GM04504 (cell line): ENCODE data around the gene CBFA2T3.

ENCODE experiments used
- DNase-seq: peaks from one replicate; pipeline ENCODE4 v3.0.0-alpha.2; 2012; ENCODE audit warnings: low read depth

CBFA2T3 gene

DNA sequence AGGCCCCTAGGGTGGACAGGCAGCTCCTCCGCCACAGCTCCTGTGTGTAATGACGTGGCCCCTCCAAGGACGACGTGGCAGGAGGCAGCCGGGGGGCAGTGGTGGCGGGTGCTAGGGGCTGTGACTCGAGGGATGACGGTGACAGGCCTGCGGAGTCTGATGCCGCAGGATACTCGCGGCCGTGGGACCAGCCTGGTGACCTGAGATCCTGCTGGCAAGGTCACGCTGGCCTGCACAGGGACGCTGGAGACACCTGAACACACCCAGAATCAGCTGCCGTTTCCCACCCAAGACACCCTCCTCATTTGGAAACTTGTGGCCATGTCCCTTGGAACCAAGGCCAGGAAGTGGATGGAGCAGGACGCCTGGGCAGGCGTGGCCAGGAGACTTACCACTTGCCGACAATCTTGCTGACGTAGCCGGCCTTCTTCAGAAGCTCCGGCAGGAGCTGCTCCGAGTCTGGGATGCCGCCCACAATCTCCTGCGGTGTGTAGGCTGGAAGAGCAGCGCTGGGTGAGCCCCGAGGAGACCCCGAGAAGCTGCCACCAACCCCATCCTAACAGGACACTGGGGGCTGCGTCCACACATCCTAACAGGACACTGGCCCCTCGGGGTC, 136.3 kb downstream of the CBFA2T3 start:
- no peak for DNase-seq

DNA sequence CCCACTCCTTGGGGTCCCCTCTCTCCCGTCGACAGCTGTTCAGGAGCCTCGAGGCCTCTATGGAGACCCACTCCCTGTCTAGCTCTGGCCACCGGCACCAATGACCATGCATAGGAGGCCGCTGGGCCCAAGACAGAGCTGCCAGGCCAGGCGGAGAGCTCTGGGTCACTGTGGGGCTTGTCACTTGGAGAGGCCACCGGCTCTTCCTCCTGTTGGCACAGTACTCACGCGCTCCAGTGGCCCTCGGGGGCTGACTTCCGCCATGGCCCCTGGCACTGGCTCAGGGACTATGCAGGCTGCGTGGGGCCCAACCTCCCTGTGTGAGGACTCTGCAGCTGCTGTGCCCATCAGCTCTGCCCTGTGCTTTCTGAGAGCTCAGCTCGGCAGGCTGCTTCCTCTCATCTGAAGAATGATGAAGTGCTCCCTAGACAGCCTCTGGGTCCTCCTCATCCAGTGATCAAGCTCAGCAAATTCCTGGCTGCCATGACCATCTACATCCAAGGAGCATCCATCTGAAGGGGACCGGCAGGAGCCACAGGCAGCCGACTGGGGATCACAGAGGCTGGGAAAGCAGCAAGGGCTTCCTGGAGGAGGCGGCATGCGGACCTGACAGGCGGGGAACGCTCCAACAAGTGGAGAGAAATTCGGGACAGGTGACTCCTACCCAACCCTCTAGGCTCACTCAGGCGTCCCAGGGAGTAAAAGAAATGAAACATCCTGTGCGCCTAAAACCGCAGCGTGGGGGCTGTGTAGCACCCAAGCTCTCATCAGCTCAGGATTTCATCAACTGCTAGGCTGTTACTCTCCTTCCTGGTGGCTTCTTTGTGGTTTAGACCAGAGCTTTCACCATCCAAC, 137.0 kb downstream of the CBFA2T3 start:
- DNase-seq = no peak

GRCh38 chr16:88839026-88839529, 137.9 kb downstream of the CBFA2T3 start:
- no peak for DNase-seq

GRCh38 chr16:88838566-88838965, 138.4 kb downstream of the CBFA2T3 start:
- DNase-seq = no peak

- DNase-seq = no peak
Observed at GRCh38 chr16:88837806-88838205, 139.2 kb downstream of the CBFA2T3 start.

- DNase-seq = no peak
Observed at GRCh38 chr16:88836791-88837190, 140.2 kb downstream of the CBFA2T3 start.

GRCh38 chr16:88835818-88836217, 141.2 kb downstream of the CBFA2T3 start:
- DNase-seq = no peak

GRCh38 chr16:88835383-88835782, 141.6 kb downstream of the CBFA2T3 start:
- DNase-seq = no peak

DNA sequence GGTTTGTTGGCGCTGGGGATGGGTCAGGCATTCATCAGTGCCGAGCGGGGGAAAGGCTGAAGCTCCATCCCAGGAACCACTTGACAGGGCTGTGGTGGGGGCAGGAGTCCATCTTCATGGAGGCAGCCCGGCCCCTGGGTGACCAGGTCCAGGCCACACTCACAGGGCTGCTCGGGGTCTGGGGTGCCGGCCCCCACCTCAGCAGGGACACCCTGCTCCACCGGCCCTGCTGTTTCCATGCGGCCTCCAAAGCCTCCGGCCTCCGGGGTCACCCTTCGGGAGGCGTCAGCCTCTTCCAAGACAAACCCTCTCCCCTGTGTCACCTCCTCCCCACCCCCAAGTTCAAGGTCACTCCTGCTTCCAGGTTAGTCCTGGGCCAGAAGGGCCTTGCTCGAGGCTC, 142.3 kb downstream of the CBFA2T3 start:
- DNase-seq = no peak

- no peak for DNase-seq
Observed at GRCh38 chr16:88833086-88833485, 143.9 kb downstream of the CBFA2T3 start.

DNA sequence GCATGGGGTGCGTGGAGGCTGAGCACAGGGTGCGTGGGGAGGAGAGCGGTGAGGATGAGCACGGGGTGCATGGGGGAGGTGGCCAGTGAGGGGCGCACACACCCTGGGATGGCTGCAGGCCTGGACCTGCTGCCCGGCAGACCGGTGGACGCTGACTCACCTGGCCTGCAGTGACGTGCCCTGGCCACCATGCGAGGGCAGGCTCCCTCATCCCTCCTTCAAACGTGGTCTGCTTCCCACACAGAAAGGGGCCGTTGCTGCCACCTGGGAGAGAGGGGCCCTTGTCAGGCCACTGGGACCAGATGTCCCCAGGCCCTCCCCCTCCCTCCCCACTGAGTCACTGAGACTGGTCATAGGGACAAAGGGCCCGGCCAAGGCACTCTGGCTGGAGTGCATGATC, 145.2 kb downstream of the CBFA2T3 start:
- DNase-seq = no peak

- DNase-seq = no peak
Observed at GRCh38 chr16:88830783-88831182, 146.2 kb downstream of the CBFA2T3 start.

DNA sequence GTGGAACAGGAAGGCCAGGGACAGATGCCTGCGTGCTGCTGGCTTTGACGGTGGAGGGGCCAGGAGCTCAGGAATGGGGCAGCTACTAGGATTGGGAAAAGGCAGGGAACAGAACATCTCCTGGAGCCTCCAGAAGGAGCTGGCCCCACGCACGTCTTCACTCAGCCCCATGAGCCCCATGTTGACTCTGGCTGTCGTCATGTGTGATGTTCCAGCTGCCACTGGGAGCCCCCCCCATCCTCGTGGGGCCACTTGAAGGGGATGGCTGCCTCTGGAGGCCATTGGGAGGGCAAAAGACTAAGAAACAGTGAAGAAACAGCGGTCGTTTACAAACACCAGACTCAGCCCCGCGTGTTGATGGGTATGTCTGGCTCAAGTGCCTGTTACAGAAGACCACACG, 146.7 kb downstream of the CBFA2T3 start:
- no peak for DNase-seq

DNA sequence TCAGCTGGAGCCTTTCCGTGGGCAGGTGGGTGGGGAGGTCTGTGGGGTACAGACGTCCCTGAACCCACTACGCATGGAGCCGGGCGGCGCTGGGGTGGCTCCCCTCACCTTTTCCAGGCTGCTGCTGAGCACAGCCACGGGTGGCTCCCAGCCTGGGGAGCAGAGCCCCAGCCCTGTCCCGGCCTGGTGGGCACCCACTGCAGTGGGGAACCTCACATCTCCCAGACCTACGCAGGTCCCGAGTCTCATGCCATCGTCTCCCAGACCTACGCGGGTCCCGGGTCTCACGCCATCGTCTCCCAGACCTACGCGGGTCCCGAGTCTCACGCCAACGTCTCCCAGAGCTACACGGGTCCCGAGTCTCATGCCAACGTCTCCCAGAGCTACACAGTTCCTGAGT, 148.3 kb downstream of the CBFA2T3 start:
- DNase-seq = no peak

DNA sequence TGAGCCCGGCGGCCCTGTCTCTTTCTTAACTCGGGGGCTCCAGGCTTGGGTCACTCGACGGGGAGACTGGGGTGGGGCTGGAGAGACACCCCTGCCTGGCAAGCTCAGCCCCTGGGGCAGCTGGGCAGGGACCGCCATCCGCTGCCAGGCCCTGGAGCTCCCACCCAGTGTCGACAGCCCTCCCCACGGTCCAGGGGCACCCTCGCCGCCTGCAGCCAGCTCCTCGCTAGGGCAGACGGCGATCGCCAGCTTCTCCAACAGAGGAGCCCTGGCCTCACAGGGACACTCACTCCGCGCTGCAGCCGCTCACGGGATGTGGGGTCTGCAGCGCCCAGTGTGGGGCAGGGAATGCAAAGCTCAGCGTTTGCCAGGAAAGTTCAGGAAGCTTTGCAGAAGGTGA, 149.3 kb downstream of the CBFA2T3 start:
- no peak for DNase-seq

- DNase-seq = no peak
Observed at GRCh38 chr16:88826070-88826840, 150.8 kb downstream of the CBFA2T3 start.

- no peak for DNase-seq
Observed at GRCh38 chr16:88825146-88825545, 151.9 kb downstream of the CBFA2T3 start.
